ENCODE measurements around the gene ZIC1.

GRCh38 chr3:147365196-147366115 is 43.7 kb upstream of the ZIC1 start:
- TF ChIP-seq EZH2 (IDR thresholded peaks at IDR 0.05; ENCODE audit: insufficient read depth, poor library complexity, severe bottlenecking) (no peak), EZH2phosphoT487 (IDR thresholded peaks at IDR 0.05; ENCODE audit: insufficient read depth, low read depth) (no peak)
